HG02981 (cell line): ENCODE data around the gene PSMD9.
"Not testable (repeated sequence)": the region's sequence is repeated elsewhere in the genome, so short reads cannot be mapped to it uniquely, and the experiment has no call there.

ENCODE experiments used
- ATAC-seq: cut with Tn5 transposase; IDR thresholded peaks from one replicate; pipeline ENCODE4 v1.9.1; 2021; ENCODE audit warnings: mild to moderate bottlenecking, moderate library complexity; ENCODE audit not compliant: unreplicated experiment

Gene PSMD9

GRCh38 chr12:121917950-121918678 is 29.5 kb downstream of the PSMD9 start, which contains the start of gene CFAP251:
TSS of gene CFAP251 (plus strand) at chr12:121918592. CDS start at chr12:121921306, 2,714 bp downstream.
- peak; percentile 97 for ATAC-seq

GRCh38 chr12:121918679-121919038 is 30.1 kb downstream of the PSMD9 start:
- ATAC-seq = peak; percentile 26

GRCh38 chr12:121921066-121921465 is 32.5 kb downstream of the PSMD9 start:
- ATAC-seq = no peak

GRCh38 chr12:121925358-121925695 is 36.7 kb downstream of the PSMD9 start:
- no peak for ATAC-seq

- no peak for ATAC-seq
Measured at GRCh38 chr12:121926874-121927706, 38.5 kb downstream of the PSMD9 start.

- no peak for ATAC-seq
Measured at GRCh38 chr12:121927813-121928212, 39.2 kb downstream of the PSMD9 start.

GRCh38 chr12:121929545-121929944 is 41.0 kb downstream of the PSMD9 start:
- ATAC-seq = not testable (repeated sequence)

GRCh38 chr12:121930862-121931261 is 42.3 kb downstream of the PSMD9 start:
- ATAC-seq = no peak

- ATAC-seq = no peak
Measured at GRCh38 chr12:121932176-121932536, 43.6 kb downstream of the PSMD9 start.

GRCh38 chr12:121932914-121933521 is 44.4 kb downstream of the PSMD9 start:
- no peak for ATAC-seq

GRCh38 chr12:121933522-121934308 is 45.1 kb downstream of the PSMD9 start:
- no peak for ATAC-seq

- no peak for ATAC-seq
Measured at GRCh38 chr12:121934309-121934664, 45.7 kb downstream of the PSMD9 start.

- no peak for ATAC-seq
Measured at GRCh38 chr12:121937654-121938053, 49.1 kb downstream of the PSMD9 start.

- ATAC-seq = no peak
Measured at GRCh38 chr12:121939186-121939585, 50.6 kb downstream of the PSMD9 start.

- ATAC-seq = no peak
Measured at GRCh38 chr12:121939992-121940766, 51.6 kb downstream of the PSMD9 start.

GRCh38 chr12:121942145-121942718 is 53.6 kb downstream of the PSMD9 start:
- no peak for ATAC-seq

GRCh38 chr12:121943926-121944325 is 55.3 kb downstream of the PSMD9 start:
- ATAC-seq = no peak

GRCh38 chr12:121946313-121947025 is 57.9 kb downstream of the PSMD9 start:
- ATAC-seq = no peak

- no peak for ATAC-seq
Measured at GRCh38 chr12:121947981-121948380, 59.4 kb downstream of the PSMD9 start.
